HL-60/S4 (cell line): ENCODE data around the gene ALDH1A1.

ENCODE experiments used
- in situ Hi-C: fragments of 300-500 bp; cut with MboI; formaldehyde crosslinking; loops from 2 replicates; pipeline ENCODE4 v1.14.3; 2022; ENCODE audit warnings: low sequenced_read_pairs

Gene ALDH1A1

GRCh38 chr9:72952914-72953313 lies at the start of gene ALDH1A1:
Gene ALDH1A1 (minus strand): TSS chr9:72953053. CDS start chr9:72953000, 53 bp downstream.
- in situ Hi-C loops: no loop called here

DNA sequence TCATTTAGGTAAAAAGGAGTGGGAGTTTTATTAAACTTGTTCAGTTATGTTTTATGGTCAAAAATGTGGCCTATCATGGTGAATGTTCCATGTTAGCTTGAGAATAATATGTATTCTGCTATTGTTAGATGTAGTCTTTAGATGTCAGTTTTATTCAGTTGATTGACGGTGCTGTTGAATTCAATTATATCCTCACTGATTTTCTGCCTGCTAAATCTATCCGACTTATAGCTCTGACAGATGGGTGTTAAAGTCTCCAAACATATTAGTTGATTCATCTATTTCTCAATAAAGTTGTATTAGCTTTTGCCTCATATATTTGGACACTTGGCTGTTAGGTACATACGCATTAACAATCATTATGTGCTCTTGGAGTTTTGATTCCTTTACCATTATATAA lies 49.0 kb upstream of the ALDH1A1 start:
- in situ Hi-C loops: loop anchor here (25.0 kb wide), 1 partner anchor 965 kb away; no protein-coding TSS in a partner anchor

GRCh38 chr9:72998363-72998762 lies 45.5 kb upstream of the ALDH1A1 start:
- in situ Hi-C loops: no loop called here

- in situ Hi-C loops: no loop called here
These were observed 44.6 kb upstream of the ALDH1A1 start for GRCh38 chr9:72997387-72997995.

DNA sequence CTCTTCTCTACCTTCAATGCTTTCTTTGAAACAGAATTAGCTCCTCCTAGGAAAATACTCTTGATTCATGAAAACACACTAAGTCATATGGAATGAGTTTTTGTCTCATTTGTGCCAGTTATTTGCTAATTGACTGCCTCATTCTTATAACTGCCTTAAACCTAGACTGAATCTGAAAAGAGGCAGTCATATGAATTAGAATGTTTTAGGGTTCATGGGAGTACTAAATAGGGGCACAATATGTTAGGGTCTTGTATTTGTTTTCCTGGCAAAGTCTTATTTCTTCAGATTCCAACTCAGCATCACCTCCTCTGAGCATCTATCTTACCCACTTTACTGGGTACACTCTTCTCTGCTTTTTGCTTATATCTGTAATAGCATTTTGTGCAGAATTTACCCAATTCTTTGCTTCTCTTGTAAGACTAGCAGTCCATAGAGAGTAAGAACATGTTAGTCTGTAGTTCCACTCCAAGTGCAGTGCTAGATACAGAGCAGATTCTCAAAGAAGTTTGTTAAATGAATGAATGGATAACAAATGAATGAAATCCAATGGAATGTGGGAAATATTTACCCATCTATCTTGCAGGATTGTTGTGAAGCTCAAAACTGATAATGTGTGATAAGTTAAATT lies 43.9 kb upstream of the ALDH1A1 start:
- in situ Hi-C loops: no loop called here

GRCh38 chr9:72996114-72996513 lies 43.3 kb upstream of the ALDH1A1 start:
- in situ Hi-C loops: no loop called here

DNA sequence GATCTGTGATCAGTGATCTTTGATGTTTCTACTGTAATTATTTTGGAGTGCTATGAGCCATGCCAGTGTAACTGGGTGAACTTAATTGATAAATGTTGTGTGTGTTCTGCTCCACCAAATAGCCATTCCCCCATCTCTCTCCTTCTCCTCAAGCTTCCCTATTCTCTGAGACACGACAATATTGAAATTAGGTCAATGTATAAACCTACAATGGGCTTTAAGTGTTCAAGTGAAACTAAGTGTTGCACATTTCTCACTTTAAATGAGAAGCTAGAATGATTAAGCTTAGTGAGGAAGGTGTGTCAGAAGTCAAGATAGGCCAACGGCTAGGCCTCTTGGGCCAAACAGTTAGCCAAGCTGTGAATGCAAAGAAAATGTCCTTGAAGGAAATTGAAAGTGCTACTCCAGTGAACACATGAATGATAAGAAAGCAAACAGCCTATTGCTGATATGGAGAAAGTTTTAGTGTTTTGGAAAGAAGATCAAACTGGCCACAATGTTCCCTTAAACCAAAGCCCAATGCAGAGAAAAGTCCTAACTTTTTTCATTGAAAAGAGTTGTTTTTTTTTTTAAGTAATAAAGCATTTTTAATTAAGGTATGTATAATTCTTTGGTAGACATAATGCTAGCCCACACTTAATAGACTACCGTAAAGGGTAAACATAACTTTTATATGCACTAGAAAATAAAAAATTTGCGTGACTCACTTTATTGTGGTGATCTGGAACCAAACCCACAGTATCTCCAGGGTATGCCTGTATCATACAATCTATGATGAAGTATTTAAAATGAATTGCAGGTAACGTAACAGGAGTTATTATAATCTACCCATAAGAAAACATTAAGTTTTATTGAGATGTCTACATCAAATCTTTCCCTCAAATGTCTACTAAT lies 42.5 kb upstream of the ALDH1A1 start:
- in situ Hi-C loops: no loop called here

- in situ Hi-C loops: no loop called here
These were observed 38.9 kb upstream of the ALDH1A1 start for GRCh38 chr9:72991772-72992171.

DNA sequence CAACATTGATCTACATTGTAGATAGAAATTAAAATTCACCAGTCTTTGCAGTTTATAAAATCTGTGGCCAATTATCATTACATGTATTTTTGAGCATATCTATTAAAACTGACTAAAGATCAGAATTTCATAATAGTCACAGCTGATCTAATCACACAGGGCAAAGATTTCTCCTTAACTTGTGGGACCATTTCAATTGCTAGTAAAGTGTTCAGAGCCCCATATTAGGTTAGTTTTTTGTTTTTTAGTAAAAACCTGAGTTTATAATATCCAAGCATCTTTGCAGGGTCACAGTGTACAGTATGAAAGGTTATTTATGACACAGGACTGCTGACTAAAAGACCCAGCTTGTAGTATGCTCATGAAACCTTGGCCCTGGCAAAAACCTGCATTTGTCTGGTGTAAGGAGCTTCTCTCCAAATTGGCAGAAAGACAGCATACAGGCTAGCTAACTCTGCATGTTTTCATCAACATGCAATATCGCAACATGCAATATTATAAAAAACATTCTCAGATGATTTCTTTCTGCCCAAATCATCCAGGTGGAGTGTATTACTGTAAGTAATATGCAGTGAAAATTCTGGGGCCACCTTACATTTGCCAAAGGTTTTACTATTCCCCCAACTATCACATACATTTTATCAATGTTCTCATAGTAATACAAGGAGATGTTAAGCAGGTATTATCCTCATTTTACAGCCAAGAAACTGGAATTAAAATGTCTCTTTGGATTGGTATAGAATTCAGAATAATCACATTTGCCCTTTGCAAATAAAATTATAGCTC lies 37.7 kb upstream of the ALDH1A1 start:
- in situ Hi-C loops: no loop called here

DNA sequence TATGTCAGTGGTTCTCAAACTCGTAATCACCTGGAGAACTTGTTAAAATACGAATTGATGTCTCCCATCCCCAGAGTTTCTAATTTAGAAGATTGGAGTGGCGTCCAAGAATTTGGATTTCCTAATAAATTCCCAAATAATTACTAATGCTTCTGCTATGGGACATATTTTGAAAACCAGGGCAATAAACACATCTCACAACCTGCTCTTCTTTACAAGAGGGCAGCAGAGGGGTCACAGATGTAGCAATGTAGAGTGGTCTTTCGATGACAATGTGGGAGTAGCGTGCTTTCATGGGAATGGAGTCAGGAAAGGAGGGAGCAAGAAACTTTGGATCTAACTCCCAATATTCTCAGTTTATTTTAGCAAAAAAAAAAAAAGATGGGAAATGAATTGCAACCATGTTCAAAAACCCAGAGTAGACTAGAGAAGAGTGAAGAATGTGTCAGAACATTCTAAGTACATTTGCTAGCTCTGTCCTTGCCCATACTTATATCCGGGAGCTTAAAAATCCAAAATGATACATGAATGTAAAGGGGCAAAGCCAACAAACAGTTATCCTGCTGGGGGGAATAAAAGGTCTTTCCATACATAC lies 33.8 kb upstream of the ALDH1A1 start:
- in situ Hi-C loops: no loop called here

DNA sequence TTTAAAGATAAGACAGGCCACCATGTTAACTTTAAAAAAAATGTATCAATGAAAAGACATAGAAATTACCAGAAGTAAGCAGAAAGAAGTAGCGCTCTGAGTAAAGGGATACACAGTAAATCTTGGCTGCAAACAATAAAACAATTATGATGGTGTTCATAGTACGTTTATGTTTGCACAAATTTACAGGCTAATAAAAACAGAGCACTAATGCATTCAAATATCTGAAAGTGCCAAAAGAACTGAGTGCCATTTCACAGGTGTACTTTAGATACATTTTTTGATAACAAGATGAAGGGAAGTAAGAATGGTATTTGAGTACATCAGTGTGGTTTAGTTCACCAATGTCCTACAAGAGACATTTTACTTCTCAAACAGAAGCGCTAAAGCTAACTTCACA lies 32.9 kb upstream of the ALDH1A1 start:
- in situ Hi-C loops: no loop called here

GRCh38 chr9:72984991-72985390 lies 32.1 kb upstream of the ALDH1A1 start:
- in situ Hi-C loops: no loop called here

GRCh38 chr9:72984226-72984947 lies 31.5 kb upstream of the ALDH1A1 start:
- in situ Hi-C loops: no loop called here

GRCh38 chr9:72983512-72984225 lies 30.8 kb upstream of the ALDH1A1 start:
- in situ Hi-C loops: no loop called here

GRCh38 chr9:72983056-72983455 lies 30.2 kb upstream of the ALDH1A1 start:
- in situ Hi-C loops: no loop called here

DNA sequence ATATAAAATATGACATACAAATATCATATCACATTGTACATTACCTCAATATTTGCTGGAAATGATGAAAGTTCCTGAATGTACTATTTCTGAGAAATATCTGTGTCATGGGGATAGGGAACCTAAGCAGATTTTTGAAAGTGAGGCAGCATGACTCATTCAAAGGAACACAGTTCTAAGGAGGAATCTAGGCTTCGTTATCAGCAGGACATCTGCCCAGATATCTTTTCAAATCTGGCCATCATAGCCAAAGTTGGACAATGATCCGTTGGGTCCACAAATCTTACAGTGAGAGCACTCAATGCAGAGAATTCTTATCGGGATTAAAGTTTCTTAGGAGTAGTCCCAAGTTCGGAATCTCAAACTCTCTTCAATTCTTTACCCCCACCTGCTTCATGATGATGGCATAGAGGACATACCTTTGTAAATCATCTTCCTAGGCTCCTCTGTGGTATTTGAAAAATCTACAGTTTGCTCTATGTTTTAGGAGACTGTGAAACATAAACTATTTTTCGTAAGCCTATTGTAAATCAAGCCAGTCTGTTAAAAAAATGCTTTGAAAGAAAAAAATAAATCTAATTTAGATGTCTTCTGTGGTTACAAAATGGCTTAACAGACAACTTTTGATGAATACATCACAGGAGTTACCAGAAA lies 29.4 kb upstream of the ALDH1A1 start:
- in situ Hi-C loops: no loop called here

DNA sequence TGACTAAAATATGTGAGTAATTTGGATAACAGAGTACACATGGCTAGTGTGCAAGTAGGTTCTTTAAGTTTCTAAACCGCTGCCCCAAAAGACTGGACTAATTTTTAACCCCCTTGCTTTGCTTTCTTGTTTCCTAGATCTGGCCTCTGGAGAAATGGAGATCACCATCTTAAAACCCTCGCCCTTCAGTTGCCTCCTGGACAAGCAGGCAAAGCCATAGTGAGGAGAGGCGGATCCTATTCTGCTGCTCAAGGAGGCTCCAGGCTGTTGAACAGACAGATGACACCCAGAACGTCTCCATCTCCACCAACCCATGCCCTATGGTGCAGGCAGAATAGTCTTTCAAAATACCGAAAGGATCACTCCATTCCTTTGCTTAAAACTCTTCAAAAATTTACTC lies 28.6 kb upstream of the ALDH1A1 start:
- in situ Hi-C loops: no loop called here

DNA sequence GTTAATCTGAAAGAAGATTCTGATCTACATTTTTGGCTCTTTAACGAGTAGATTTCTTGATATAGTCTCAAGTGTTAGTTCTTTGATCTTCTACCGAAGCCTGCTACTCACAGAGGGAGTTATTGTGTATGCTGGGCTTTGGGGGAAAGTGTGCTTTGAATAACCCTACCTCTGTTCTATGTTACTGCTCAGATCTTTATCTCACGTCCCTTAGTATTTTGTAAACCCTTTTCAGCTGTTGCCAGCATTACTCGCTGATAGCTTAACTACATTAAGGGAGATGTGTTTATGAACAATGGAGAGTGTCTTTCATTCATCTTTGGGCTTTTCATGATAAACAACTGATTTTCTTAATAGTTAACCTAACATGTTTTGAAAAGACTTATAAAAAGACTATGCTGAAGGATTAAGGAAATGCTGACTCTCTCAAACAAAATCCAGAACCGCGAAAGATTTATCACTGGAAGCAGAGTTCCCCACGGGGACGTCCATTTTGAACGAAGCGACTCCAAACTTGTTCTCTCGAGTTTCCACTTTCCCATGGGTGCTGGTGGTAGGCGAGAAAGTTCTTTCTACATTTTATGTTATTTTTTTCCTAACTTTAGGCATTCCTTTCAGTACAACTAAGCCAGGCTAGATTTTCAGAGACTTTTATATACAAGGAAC lies 27.9 kb upstream of the ALDH1A1 start:
- in situ Hi-C loops: no loop called here
